ENCODE data around the gene SERP2.

- TF ChIP-seq, protein P1, sequence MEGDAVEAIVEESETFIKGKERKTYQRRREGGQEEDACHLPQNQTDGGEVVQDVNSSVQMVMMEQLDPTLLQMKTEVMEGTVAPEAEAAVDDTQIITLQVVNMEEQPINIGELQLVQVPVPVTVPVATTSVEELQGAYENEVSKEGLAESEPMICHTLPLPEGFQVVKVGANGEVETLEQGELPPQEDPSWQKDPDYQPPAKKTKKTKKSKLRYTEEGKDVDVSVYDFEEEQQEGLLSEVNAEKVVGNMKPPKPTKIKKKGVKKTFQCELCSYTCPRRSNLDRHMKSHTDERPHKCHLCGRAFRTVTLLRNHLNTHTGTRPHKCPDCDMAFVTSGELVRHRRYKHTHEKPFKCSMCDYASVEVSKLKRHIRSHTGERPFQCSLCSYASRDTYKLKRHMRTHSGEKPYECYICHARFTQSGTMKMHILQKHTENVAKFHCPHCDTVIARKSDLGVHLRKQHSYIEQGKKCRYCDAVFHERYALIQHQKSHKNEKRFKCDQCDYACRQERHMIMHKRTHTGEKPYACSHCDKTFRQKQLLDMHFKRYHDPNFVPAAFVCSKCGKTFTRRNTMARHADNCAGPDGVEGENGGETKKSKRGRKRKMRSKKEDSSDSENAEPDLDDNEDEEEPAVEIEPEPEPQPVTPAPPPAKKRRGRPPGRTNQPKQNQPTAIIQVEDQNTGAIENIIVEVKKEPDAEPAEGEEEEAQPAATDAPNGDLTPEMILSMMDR (IDR thresholded peaks at IDR 0.05) = no peak
- TF ChIP-seq POLR2A (IDR thresholded peaks at IDR 0.05) = no peak
- no peak for TF ChIP-seq EP300 (IDR thresholded peaks at IDR 0.05)
These were observed 15.5 kb downstream of the SERP2 start for GRCh38 chr13:44389060-44389666.
